HG03460 (cell line): Measurements from ENCODE around the gene SPINT1.

Experiments
- ATAC-seq: cut with Tn5 transposase; IDR thresholded peaks from one replicate; pipeline ENCODE4 v1.9.1; 2021; ENCODE audit not compliant: unreplicated experiment

The SPINT1 gene

DNA sequence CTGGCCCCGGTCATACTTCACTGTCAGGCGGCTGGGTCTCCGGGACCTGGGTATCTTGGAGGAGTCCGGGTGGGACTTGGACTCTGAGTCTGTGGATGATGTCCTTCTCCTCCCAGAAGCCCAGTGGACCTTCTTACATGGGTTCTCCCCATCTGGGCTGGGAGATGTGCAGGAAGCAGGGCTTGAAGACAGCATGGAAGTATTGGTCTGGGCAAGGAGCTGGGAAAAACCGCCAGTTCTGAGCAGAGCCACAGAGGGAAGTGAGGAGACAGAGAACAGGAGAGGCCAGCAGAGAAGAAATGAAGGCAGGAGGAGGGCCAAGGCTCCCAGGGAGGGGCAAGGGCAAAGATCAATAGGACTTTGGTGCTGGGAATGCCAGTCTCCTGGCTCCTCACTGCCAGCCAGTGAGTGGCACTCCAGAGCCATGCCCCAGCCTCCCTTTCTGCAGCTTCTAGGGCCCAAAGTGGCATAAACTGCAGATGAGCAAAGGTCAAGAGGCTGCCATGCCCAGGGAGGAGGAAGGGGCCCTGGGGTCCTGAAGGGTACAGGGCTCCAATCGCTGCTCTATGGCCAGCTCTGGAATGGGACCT lies 15.3 kb upstream of the SPINT1 start, which contains the start of gene PPP1R14D:
Gene PPP1R14D (minus strand): TSS at position 262 of the 590 bp plus-strand sequence. CDS start 67 bp downstream, at position 195.
- ATAC-seq = no peak

DNA sequence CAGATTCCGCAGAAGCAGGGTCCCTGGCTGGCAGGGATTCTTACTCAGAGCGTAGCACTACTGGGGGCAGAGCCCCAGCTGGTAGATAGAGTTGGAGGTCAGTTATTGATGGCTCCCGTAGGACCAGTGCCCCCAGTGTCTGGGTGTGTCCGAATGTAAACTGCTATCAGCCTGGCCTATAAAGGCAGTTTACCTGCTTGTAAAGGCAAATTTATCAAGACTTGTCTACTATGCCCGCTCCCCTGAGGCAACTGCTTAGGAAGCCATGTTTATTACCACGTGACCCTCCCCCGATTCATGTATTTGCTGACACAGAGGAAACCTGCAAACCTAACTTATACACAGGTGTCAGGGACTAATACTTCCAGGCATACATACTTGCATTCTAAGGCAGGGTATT lies 14.7 kb upstream of the SPINT1 start:
- ATAC-seq = no peak

DNA sequence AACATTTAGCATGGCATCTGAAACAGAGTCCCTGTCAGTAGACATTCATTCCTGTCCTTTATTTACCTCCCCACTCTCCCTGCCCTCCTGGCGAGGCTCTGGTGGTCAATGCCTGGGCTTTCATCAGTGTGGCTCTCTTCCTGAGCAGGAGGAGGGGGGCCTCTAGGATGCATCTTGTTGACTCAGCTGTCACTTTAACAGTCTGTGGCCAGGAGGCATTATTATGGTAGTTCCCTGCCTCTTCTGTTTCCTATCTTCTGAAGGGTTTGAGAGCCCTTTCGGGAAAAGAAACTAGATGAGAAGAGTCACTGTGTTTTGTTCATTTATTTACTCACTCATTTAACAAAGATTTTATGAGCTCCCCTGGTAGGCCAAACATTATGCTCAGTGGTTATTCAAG lies 13.0 kb upstream of the SPINT1 start:
- no peak for ATAC-seq

DNA sequence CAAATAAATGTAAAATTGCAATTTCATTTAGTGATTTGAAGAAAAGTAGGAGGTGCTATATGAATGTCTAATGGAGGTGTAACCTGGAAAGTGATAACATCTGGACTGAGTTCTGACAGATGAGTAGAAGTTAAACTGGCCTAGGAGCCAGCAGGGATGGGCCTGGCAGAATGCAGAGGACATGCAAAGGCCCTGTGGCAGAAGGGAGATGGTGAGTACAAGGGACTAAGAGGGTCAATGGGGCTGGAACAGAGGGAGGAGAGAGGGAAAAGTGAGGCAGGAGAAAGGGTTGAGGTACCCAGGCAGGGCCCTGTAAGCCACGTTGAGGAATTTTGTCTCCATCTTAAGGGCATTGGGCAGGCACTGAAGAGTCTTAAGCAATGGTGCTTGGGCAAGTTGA lies 12.0 kb upstream of the SPINT1 start:
- no peak for ATAC-seq

DNA sequence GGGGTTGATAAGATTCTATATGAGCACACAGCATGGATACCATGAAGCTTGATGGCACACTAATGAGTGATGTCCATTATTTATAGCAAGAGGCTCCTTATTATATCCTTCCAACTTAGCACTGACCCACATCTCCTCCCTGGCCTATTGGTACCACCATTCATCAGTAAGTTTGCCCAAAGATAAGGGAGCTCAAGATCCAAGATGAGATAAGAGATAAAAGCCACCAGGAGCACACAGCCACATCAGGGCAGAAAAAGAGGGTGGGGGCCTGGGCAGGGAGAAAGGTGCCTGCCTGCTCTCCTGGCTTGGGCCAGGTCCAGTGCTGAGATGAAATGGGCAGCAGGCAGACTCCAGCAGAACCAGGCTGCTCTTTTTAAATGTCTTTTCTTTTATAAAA lies 10.9 kb upstream of the SPINT1 start:
- no peak for ATAC-seq

DNA sequence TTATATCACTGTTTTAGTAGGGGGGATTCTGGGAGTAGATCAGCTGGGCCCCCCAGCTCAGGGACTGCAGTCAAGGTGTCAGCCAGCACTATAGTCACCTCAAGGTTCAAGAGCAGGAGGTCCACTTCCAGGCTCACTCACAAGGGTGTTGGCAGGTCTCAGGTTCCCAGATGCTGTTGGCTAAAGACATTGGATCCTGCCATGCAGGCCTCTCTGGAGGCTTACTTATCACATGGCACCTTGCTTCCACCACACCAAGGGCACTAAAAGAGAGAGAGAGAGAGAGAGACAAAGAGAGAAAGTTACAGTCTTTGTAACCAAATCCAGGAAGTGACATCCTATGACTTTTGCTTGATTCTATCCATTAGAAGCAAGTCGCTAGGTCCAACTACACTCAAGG lies 7.8 kb upstream of the SPINT1 start:
- ATAC-seq = no peak

DNA sequence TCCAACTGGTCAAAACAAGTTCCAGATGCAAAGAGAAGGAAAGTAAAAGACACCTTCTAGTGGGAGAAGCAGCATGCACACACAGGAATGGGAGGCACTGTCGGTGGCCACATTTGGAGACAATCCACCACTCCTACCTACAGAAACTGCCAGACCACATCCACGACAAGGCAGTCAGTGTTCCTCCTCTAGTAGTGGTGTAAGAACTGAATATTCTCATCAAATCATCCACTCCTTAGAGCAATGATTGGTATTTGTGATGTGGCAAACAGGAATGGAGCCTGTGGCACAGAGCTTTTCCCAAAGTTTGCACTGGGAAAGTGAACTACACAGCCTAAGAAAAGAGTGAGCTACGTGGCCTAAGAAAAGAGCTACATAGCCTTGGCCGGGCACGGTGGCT lies 5.1 kb upstream of the SPINT1 start:
- ATAC-seq = no peak

DNA sequence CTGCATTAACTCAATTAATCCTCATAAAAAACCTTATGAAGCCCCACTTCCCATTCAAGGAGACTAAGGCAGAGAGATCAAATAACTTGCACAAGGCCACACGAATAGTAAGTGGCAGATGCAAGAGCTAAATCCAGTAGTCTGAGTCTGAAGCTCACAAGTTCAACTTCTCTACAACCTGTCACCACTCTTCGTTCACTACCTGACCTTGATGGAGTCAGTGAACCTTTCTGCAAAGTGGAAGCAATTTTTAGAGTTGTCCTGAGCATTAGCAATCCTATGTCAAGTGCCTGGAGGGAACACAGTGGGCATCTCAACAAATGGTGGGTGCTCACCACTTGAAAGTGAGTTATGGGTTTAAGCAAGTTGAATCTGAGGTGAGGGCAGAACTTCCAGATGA lies 2.1 kb upstream of the SPINT1 start:
- ATAC-seq = no peak

DNA sequence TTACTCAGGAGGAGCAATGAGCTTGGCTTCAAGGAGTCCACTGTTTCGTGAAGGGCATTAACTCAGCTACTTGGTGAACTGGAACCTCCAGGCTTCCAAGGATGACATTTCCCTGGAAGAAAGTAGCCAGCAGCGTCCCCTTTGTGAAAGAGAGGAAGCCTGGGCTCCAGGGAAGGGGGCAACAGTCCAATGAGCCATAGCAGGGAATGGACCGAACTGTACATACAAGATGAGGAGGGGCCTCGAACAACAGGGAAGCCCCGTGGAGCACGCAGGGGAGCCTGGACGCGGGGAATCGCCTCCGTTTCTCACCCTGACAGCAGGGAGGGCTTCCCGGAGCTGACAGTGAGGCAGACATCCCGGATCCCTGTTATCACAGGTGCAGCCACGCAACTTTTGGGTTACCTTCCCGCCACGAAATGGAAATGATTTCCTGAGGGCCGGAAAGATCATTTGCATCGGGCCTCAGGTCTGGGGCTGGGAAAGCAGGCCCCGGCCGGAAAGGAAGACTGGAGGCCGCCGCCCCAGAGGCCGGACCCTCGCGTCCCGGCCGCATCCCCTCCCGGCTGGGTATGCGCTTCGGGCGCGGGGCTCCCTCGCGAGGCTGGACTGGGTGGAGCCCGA lies 475 bp upstream of the SPINT1 start:
- ATAC-seq = no peak

DNA sequence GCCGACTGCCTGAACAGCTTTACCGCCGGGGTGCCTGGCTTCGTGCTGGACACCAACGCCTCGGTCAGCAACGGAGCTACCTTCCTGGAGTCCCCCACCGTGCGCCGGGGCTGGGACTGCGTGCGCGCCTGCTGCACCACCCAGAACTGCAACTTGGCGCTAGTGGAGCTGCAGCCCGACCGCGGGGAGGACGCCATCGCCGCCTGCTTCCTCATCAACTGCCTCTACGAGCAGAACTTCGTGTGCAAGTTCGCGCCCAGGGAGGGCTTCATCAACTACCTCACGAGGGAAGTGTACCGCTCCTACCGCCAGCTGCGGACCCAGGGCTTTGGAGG lies 815 bp downstream of the SPINT1 start:
- no peak for ATAC-seq

DNA sequence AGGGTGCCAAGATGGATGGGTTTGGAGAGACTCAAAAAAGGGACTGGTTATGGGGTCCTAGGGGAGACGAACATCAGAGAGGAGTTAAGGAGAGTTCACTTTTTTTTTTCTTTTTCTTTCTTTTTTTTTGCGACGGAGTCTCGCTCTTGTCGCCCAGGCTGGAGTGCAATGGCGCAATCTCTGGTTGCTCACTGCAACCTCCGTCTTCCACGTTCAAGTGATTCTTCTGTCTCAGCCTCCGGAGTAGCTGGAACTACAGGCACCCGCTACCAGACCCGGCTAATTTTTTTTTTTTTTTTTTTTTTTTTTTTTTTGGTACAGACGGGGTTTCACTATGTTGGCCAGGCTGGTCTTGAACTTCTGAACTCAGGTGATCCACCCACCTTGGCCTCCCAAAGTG lies 1.2 kb downstream of the SPINT1 start:
- no peak for ATAC-seq

DNA sequence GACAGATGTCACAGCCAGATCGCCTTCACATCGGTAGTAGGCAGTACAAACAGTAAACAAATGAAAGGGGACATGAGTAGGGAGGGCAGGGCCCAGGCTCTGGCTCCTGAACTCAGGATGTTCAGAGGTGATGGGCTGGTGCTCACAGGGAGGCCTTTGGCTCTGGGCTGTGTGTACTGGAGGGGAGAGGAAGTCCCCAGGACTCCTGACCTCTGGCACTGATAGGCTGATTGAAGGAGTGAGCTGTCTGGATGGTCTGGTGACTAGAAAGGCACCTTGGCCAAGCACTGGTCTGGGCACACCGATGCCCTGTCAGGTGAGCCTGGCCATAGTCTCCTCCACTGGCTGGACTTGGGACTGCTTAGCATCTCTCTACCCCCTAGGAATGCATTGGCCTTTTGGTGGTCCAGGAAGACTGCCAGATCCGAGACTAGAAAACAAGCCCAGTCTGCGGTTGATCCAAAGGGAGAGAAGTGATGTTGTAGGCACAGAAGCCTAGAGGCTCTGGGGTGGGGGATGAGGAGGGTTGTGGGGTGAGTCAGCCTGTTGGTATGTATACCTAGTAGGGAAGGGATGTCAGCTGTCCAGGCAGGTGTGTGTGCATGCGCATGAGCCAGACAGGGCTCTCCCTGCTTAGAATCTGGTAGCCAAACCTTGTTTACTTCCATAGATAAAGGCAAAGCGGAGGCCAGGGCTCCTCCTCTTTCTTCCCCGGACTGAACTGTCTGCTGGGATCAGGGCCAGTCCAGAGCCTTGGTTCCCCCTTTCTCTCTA lies 1.9 kb downstream of the SPINT1 start:
- ATAC-seq = no peak

DNA sequence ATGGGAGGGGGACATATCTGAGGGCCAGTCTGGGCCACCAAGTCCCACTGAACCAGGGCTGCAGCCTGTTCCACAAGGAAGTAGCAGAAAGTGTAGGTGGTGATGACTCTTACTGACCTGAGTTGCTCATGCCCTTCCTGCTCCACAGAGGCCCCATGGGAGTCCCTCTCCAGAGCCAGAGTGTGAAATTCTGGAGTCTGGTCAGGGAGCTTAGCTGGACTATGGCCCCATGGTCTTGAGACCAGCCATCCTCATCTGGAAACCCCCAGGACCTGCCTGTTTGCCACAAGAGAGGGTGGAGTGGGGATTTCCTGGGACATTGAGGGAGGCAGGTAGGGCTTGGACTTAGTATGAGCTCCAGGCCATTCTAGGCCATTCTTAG lies 3.0 kb downstream of the SPINT1 start:
- no peak for ATAC-seq

DNA sequence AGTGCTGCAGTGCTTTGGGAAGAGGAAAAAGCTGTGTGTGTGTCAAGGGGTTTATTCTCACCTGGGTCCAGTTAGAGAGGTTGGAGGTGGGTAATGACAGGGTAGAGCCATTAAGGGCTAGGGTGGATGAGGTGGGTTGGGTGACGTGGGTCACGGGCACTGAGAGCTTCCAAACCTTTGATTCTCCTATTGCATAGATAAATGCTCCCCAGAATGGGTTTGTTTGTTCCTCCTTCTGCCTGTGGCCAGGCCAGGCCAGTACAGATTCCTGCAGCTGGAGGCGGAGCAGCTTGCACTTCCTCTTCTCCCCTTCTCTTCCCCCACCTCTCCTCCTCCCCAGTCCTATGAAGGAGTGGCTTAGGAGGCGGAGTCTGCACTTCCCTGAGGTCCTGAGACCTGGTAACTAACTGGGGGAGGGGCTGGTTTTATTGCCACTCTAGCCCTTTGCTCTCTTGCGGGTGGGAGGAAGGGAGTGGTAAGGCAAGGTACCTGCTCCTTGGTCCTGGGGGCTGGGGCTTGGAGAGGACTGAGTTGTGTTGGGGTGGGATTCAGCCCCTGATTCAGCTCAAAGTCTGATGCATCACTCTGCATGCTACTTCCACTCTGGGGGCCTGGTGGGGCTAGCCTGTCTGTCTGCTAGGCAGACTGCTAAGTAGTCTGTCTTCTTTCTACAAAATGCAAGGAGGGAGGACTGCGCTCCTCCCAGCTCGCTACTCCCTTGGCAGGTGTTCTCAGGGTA lies 3.5 kb downstream of the SPINT1 start:
- no peak for ATAC-seq

DNA sequence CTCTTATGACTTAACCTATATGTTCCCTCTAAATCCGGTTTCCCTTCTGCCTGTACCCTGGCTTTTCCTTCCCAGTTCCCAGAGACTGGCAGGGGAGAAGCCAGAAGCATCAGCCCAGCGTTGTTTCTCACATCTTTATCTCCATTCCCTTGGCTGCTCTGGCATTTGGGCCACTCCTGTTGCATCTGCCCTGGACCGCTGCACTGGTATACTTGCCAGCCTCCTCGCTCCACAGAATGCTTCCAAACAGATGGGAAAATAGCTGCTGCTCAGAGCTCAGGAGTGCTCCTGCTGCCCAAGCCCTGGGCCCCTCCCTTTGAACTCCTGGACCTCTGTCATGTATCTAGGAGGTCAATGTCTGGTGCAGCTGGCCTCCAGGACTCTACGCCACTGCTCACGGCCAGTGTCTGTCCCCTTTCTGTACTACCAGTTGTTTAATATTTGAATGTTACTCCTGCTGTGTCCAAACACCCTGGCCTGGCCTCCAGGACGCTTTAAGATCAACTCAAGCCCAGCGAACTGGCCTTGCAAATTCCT lies 6.8 kb downstream of the SPINT1 start:
- no peak for ATAC-seq

DNA sequence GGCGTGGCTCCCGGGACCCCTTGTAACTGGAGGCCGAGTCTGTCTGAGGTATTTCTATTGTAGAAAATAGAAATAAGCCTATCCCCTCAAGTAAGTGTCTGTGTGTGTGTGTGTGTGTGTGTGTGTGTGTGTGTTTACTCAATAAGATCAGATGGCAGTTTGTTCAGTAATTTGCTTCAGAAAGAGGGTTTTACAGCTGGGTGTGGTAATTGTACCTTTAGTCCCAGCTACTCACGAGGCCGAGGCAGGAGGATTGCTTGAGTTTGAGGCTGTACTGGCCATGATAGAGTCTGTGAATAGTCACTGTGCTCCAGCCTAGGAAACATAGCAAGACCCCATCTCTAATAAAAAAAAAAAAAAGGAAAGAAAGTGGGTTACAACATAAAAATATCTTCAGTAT lies 8.7 kb downstream of the SPINT1 start:
- no peak for ATAC-seq

DNA sequence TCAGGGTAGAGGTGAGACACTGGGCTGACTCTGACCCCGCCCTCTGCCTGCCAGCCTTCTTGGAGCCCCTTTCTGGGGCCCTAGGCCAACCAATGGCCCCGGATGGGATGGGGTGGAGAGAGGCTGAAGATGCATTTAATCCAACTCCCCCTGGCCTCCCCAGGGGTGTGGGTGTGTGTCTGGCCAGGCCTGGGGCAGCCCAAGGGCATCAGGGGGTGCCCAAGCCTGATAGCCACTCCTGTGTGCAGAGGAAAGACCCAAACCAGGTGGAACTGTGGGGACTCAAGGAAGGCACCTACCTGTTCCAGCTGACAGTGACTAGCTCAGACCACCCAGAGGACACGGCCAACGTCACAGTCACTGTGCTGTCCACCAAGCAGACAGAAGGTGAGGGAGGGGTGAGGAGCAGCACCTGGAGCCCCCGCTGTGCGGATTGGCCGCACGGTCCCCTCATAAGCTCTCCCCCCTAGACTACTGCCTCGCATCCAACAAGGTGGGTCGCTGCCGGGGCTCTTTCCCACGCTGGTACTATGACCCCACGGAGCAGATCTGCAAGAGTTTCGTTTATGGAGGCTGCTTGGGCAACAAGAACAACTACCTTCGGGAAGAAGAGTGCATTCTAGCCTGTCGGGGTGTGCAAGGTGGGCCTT lies 9.5 kb downstream of the SPINT1 start:
- ATAC-seq = no peak

DNA sequence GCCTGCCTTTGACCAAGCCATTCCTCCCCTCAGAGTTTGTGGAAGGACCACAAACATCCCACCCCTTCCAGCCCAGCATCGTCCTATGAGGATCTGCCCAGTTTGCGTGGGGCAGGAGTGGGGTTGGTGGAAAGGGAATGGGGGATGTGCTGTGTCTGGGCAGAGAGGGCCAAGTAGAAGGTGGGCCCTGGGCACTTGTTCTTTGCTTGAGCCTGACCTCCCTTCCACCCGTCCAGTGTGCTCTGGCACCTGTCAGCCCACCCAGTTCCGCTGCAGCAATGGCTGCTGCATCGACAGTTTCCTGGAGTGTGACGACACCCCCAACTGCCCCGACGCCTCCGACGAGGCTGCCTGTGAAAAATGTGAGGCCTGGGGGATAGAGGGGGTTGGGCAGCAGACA lies 10.3 kb downstream of the SPINT1 start:
- ATAC-seq = no peak

DNA sequence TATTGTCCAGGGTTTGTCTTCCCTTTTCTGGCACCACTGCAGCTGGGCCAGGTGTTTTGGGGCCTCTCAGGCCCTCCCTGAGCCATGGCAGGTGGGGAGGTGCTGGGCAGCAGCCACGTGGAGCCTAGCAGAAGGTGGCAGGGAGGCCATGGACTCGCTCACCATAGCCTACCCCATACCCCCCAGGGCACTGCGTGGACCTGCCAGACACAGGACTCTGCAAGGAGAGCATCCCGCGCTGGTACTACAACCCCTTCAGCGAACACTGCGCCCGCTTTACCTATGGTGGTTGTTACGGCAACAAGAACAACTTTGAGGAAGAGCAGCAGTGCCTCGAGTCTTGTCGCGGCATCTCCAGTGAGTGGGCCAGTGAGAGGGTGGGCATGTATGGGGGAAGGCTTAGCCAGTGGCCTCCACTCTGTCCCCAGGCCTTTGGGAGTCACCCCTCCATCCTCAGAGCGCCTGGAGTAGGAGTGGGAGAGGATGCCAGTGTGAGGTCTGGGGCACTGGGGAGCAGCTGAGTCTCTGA lies 11.9 kb downstream of the SPINT1 start:
- no peak for ATAC-seq

DNA sequence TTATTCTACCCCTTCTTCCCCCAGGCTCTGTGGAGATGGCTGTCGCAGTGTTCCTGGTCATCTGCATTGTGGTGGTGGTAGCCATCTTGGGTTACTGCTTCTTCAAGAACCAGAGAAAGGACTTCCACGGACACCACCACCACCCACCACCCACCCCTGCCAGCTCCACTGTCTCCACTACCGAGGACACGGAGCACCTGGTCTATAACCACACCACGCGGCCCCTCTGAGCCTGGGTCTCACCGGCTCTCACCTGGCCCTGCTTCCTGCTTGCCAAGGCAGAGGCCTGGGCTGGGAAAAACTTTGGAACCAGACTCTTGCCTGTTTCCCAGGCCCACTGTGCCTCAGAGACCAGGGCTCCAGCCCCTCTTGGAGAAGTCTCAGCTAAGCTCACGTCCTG lies 12.9 kb downstream of the SPINT1 start:
- no peak for ATAC-seq
